Measurements from ENCODE around the gene SDCCAG8. TPM values are rescaled to one million over a fixed set of nuclear protein-coding genes. Genes with fewer than 3 reads are reported as not detected.
"Not testable (repeated sequence)": the region's sequence is repeated elsewhere in the genome, so short reads cannot be mapped to it uniquely, and the experiment has no call there.

Gene SDCCAG8
- polyA plus RNA-seq, 3 donors: 33.2 to 34.4 (median 33.4) TPM

DNA sequence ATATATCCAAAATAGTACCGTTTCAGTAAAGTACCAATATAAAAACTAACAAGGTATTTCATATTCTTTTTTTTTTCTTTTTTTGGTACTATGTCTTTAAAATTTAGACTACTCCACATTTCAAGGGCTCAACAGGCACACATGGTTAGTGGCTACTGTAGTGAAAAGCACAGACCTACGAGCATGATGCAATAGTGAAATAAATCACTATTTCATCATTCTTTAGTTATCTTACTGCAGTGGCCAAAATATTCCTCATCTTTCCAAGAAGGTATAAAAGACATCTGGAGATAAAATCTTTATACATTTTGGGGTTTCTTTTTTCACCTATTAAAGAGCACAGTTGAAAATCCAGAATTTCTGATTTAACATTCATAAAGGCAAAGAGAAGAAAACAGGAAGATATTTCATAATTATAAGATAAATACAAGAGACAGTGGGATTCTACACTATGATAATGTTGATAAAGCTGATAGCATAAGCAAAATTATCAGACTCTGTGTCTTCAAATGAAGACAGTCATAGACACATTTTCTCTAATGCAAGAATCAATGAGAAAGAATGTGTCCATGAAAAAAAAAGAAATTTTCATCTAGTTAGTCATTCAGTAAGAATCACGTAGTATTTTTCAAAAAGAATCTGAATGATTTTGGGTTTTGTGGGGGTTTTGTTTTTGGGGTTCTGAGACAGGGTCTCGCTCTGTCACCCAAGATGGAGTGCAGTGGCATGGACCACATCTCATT, 42.6 kb upstream of the SDCCAG8 start:
- Mint-ChIP-seq H3K9me3 (peaks cover 0 to 5% (median 2%) of the 10 kb centered on the region in 7 donors), H3K36me3 (peaks cover 32 to 41% of the 10 kb centered on the region in 2 donors), H3K4me3 (no peak overlapping the region), H3K27ac (peak overlapping the region in 2 of 7 donors; percentile 29 to 31), H3K4me1 (peaks cover 6% of the 10 kb centered on the region), H3K27me3 (ENCODE audit: low read depth in 3 of 3) (no peaks in the 10 kb centered on the region)
- Histone ChIP-seq H3K9me3 (replicated peaks in 1 of 2; ENCODE audit: control insufficient read depth in 1 of 2, insufficient read depth in 1 of 2, low read length in 2 of 2) (no peaks in the 10 kb centered on the region), H3K79me2 (ENCODE audit: insufficient read depth, low read length) (peaks cover 27% of the 10 kb centered on the region), H3K4me1 (ENCODE audit: control insufficient read depth in 1 of 2, insufficient read depth in 2 of 2, low read length in 2 of 2) (no peaks in the 10 kb centered on the region), H3K27ac (ENCODE audit: low read depth in 1 of 2, low read length in 2 of 2) (peak overlapping the region in 1 of 2 donors; percentile 27), H4K20me1 (ENCODE audit: insufficient read depth, low read length) (peaks cover 30% of the 10 kb centered on the region), H2AFZ (ENCODE audit: insufficient read depth, low read depth, low read length, poor library complexity, severe bottlenecking) (no peak overlapping the region), H3K4me3 (replicated peaks in 1 of 3; ENCODE audit: low read depth in 2 of 3, low read length in 3 of 3) (no peak overlapping the region), H3K4me2 (replicated peaks; ENCODE audit: extremely low read depth, low read length, poor library complexity, severe bottlenecking) (no peak overlapping the region), H3K36me3 (replicated peaks in 1 of 2; ENCODE audit: control insufficient read depth in 1 of 2, insufficient read depth in 2 of 2, low read length in 2 of 2) (peaks cover 5 to 37% of the 10 kb centered on the region in 2 donors), H3K27me3 (ENCODE audit: control insufficient read depth in 2 of 2, insufficient read depth in 2 of 2, low read length in 2 of 2) (no peaks in the 10 kb centered on the region), H3K9ac (ENCODE audit: insufficient read depth, low read length, poor library complexity, severe bottlenecking) (no peak overlapping the region)
- no CpG with 5 or more reads among the region's 4 CpGs for WGBS (ENCODE audit: insufficient coverage)
- TF ChIP-seq, protein P1, sequence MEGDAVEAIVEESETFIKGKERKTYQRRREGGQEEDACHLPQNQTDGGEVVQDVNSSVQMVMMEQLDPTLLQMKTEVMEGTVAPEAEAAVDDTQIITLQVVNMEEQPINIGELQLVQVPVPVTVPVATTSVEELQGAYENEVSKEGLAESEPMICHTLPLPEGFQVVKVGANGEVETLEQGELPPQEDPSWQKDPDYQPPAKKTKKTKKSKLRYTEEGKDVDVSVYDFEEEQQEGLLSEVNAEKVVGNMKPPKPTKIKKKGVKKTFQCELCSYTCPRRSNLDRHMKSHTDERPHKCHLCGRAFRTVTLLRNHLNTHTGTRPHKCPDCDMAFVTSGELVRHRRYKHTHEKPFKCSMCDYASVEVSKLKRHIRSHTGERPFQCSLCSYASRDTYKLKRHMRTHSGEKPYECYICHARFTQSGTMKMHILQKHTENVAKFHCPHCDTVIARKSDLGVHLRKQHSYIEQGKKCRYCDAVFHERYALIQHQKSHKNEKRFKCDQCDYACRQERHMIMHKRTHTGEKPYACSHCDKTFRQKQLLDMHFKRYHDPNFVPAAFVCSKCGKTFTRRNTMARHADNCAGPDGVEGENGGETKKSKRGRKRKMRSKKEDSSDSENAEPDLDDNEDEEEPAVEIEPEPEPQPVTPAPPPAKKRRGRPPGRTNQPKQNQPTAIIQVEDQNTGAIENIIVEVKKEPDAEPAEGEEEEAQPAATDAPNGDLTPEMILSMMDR (IDR thresholded peaks at IDR 0.05): no peak
- intact Hi-C loops (cut with micrococcal nuclease): no loop called here
- peak in 2 of 3 donors; percentile 8 to 21 for DNase-seq

DNA sequence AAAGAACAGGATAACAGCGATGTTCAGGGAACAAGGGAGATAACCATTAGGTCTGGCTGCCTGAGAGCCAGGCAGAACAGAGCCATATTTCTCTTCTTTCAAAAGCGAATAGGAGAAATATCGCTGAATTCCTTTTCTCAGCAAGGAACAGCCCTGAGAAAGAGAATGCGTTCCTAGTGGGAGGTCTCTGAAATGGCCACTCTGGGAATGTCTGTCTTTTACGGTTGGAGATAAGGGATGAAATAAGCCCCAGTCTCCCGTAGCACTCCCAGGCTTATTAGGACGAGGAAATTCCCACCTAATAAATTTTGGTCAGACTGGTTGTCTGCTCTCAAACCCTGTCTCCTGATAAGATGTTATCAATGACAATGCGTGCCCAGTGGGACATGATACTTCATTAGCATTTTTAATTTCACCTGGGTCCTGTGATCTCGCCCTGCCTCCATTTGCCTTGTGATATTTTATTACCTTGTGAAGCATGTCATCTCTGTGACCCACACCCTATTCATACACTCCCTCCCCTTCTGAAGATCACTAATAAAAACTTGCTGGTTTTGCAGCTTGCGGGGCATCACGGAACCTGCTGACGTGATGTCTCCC, 40.5 kb upstream of the SDCCAG8 start:
- H3K27ac ChIP-seq (ENCODE audit: low read depth in 1 of 2, low read length in 2 of 2); H3K4me2 ChIP-seq (replicated peaks; ENCODE audit: extremely low read depth, low read length, poor library complexity, severe bottlenecking); H3K9me3 Mint-ChIP-seq; H3K27me3 Mint-ChIP-seq (ENCODE audit: low read depth in 3 of 3); H3K4me3 ChIP-seq (replicated peaks in 1 of 3; ENCODE audit: low read depth in 2 of 3, low read length in 3 of 3); intact Hi-C loops (cut with micrococcal nuclease); H3K27me3 ChIP-seq (ENCODE audit: control insufficient read depth in 2 of 2, insufficient read depth in 2 of 2, low read length in 2 of 2); H3K9me3 ChIP-seq (replicated peaks in 1 of 2; ENCODE audit: control insufficient read depth in 1 of 2, insufficient read depth in 1 of 2, low read length in 2 of 2); H3K4me1 Mint-ChIP-seq; DNase-seq; H3K4me1 ChIP-seq (ENCODE audit: control insufficient read depth in 1 of 2, insufficient read depth in 2 of 2, low read length in 2 of 2); H3K4me3 Mint-ChIP-seq; H2AFZ ChIP-seq (ENCODE audit: insufficient read depth, low read depth, low read length, poor library complexity, severe bottlenecking); H3K9ac ChIP-seq (ENCODE audit: insufficient read depth, low read length, poor library complexity, severe bottlenecking): not testable (repeated sequence)
- Histone ChIP-seq H3K36me3 (replicated peaks in 1 of 2; ENCODE audit: control insufficient read depth in 1 of 2, insufficient read depth in 2 of 2, low read length in 2 of 2) (peaks cover 22 to 55% of the 10 kb centered on the region in 2 donors), H4K20me1 (ENCODE audit: insufficient read depth, low read length) (peaks cover 46% of the 10 kb centered on the region), H3K79me2 (ENCODE audit: insufficient read depth, low read length) (peaks cover 34% of the 10 kb centered on the region)
- H3K27ac Mint-ChIP-seq: peak overlapping the region in 1 of 7 donors; percentile 42
- peaks cover 48 to 51% of the 10 kb centered on the region in 2 donors for H3K36me3 Mint-ChIP-seq
- 100% methylated on average over 3 of the region's 12 CpGs for WGBS (ENCODE audit: insufficient coverage)

Measured in CD14-positive monocyte (primary cell).